Measurements from ENCODE around the gene TBL3. TPM values are rescaled to one million over a fixed set of nuclear protein-coding genes. Genes with fewer than 3 reads are reported as not detected.
A peak's percentile ranks its signal among the peaks of the same experiment; 100 is the strongest.

TBL3 gene
- total RNA-seq, 1 donor from 2014 or later: 30.7 TPM

- Histone ChIP-seq H3K4me2 (peak within 1 kb of the TSS; percentile 85), H3F3A (ENCODE audit: low read depth) (peaks cover 4% of the 10 kb centered on the region), H3K4me1 (peaks cover 13% of the 10 kb centered on the region), H3K27me3 (peaks cover 83% of the 10 kb centered on the region), H3K9me3 (ENCODE audit: low read depth) (no peaks in the 10 kb centered on the region), H3K27ac (no peak within 1 kb of the TSS), H4K20me1 (ENCODE audit: low read depth) (no peaks in the 10 kb centered on the region), H3K4me3 (peak within 1 kb of the TSS; percentile 44), H3K36me3 (no peaks in the 10 kb centered on the region), H2AFZ (replicated peaks) (peak within 1 kb of the TSS; percentile 94), H3K79me2 (ENCODE audit: low read depth) (no peaks in the 10 kb centered on the region), H3K9ac (no peak within 1 kb of the TSS)
- Mint-ChIP-seq H3K4me1 (peaks cover 16% of the 10 kb centered on the region), H3K27ac (no peak within 1 kb of the TSS), H3K4me3 (peak within 1 kb of the TSS; percentile 71), H3K9me3 (no peaks in the 10 kb centered on the region), H3K27me3 (ENCODE audit: insufficient read depth, low read depth) (peaks cover 36% of the 10 kb centered on the region), H3K36me3 (no peaks in the 10 kb centered on the region)
- no peak for TF ChIP-seq CTCF (IDR thresholded peaks at IDR 0.05)
- TF ChIP-seq EZH2 (IDR thresholded peaks at IDR 0.05): no peak
- peak; percentile 56 for DNase-seq (ENCODE audit: low spot score)
Observed at GRCh38 chr16:2019518-2019920, 47.7 kb downstream of the TBL3 start, which contains the start of gene NPW. Gene NPW (plus strand): TSS chr16:2019785.

- Histone ChIP-seq H3K4me2 (peak overlapping the region; percentile 85), H3K4me1 (peaks cover 13% of the 10 kb centered on the region), H3K9ac (no peak overlapping the region), H3K79me2 (ENCODE audit: low read depth) (no peaks in the 10 kb centered on the region), H3K36me3 (no peaks in the 10 kb centered on the region), H3K27me3 (peaks cover 90% of the 10 kb centered on the region), H4K20me1 (ENCODE audit: low read depth) (no peaks in the 10 kb centered on the region), H3F3A (ENCODE audit: low read depth) (peaks cover 4% of the 10 kb centered on the region), H2AFZ (replicated peaks) (peak overlapping the region; percentile 94), H3K4me3 (peak overlapping the region; percentile 44), H3K27ac (no peak overlapping the region), H3K9me3 (ENCODE audit: low read depth) (no peaks in the 10 kb centered on the region)
- peaks cover 16% of the 10 kb centered on the region for H3K4me1 Mint-ChIP-seq
- TF ChIP-seq EZH2 (IDR thresholded peaks at IDR 0.05) (peak; percentile 91), CTCF (IDR thresholded peaks at IDR 0.05) (no peak), EZH2phosphoT487 (IDR thresholded peaks at IDR 0.05) (peak; percentile 89)
- H3K27ac Mint-ChIP-seq: no peak overlapping the region
- peak; percentile 70 for DNase-seq (ENCODE audit: low spot score)
- H3K27me3 Mint-ChIP-seq (ENCODE audit: insufficient read depth, low read depth): peaks cover 39% of the 10 kb centered on the region
- H3K36me3 Mint-ChIP-seq: no peaks in the 10 kb centered on the region
- H3K4me3 Mint-ChIP-seq: peak overlapping the region; percentile 71
- H3K9me3 Mint-ChIP-seq: no peaks in the 10 kb centered on the region
Observed at GRCh38 chr16:2019921-2020831, 48.3 kb downstream of the TBL3 start.

DNA sequence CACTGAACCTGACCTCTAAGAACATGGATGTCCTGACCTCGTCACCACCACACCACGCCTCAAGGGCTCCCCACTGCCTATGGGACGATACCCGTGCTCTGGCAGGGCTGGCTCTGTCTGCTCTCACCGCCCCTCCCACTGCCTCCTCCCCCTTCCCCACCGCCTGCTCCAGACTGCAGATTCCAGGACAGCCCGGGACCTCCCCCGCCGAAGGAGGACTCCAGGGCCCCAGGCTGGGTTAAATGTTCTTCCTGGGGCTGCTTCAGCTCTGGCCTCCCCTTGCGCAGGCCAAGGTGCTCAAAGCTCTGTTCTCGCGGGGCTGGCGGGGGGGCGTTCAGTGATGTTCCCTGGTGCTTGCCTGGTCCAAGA, 50.9 kb downstream of the TBL3 start:
- Mint-ChIP-seq H3K27ac (no peak overlapping the region), H3K4me1 (peaks cover 22% of the 10 kb centered on the region)

More for the DNA sequence above, 50.9 kb downstream of the TBL3 start:
- peaks cover 19% of the 10 kb centered on the region for H3K4me1 ChIP-seq
- H3K27me3 ChIP-seq: peaks cover 97% of the 10 kb centered on the region
- no peaks in the 10 kb centered on the region for H3K36me3 Mint-ChIP-seq
- no peak overlapping the region for H3K9ac ChIP-seq
- TF ChIP-seq EZH2 (IDR thresholded peaks at IDR 0.05): no peak
- no peak for TF ChIP-seq EZH2phosphoT487 (IDR thresholded peaks at IDR 0.05)
- TF ChIP-seq CTCF (IDR thresholded peaks at IDR 0.05): no peak
- no peaks in the 10 kb centered on the region for H4K20me1 ChIP-seq (ENCODE audit: low read depth)
- peak; percentile 74 for DNase-seq (ENCODE audit: low spot score)
- H3K9me3 Mint-ChIP-seq: no peaks in the 10 kb centered on the region
- no peaks in the 10 kb centered on the region for H3K9me3 ChIP-seq (ENCODE audit: low read depth)
- peak overlapping the region; percentile 83 for H2AFZ ChIP-seq (replicated peaks)
- H3K27ac ChIP-seq: no peak overlapping the region
- H3K4me3 ChIP-seq: peak overlapping the region; percentile 45
- H3K79me2 ChIP-seq (ENCODE audit: low read depth): no peaks in the 10 kb centered on the region
- H3K27me3 Mint-ChIP-seq (ENCODE audit: insufficient read depth, low read depth): peaks cover 42% of the 10 kb centered on the region
- peaks cover 17% of the 10 kb centered on the region for H3F3A ChIP-seq (ENCODE audit: low read depth)
- H3K36me3 ChIP-seq: no peaks in the 10 kb centered on the region
- peak overlapping the region; percentile 80 for H3K4me3 Mint-ChIP-seq
- H3K4me2 ChIP-seq: peak overlapping the region; percentile 85
